Adrenal gland (tissue), 12 donors: ENCODE results near the gene SNX5. TPM values are rescaled to one million over a fixed set of nuclear protein-coding genes. Genes with fewer than 3 reads are reported as not detected.

Experiments used
- DNase-seq, 7 donors: peaks; one replicate each; pipeline ENCODE4 v3.0.0-alpha.2; 2019 to 2020
- H3K27ac ChIP-seq, 5 donors: fragments of 200-600 bp; sonication (generic) in 4 of 5; 1 replicate in 3 of 5; 2 replicates in 2 of 5; pipeline versions ENCODE4 v1.5.1 to v1.8.0; 2016 to 2020; ENCODE audit warnings: mild to moderate bottlenecking in 1 of 5
- H3K27me3 ChIP-seq: fragments of 200-600 bp; 2 replicates; pipeline ENCODE4 v1.8.0; 2021
- H3K36me3 ChIP-seq, 2 donors: fragments of 200-600 bp; replicated peaks in 1 of 2; 1 replicate in 1 of 2; 2 replicates in 1 of 2; pipeline versions ENCODE4 v1.5.1 to v1.8.0; 2018 to 2022
- H3K4me1 ChIP-seq, 2 donors: fragments of 200-600 bp; replicated peaks in 1 of 2; 1 replicate in 1 of 2; 2 replicates in 1 of 2; pipeline versions ENCODE4 v1.5.1 to v1.8.0; 2018 to 2021
- H3K4me3 ChIP-seq, 4 donors: fragments of 200-600 bp; sonication (generic) in 3 of 4; one replicate each; pipeline ENCODE4 v1.5.1; 2016 to 2018
- H3K9me3 ChIP-seq, 3 donors: fragments of 200-600 bp; sonication (generic) in 1 of 3; replicated peaks in 1 of 3; 1 replicate in 2 of 3; 2 replicates in 1 of 3; pipeline versions ENCODE4 v1.5.1 to v1.8.0; 2016 to 2021
- POLR2A ChIP-seq, 2 donors: fragments of 450-650 bp; IDR thresholded peaks; one replicate each; pipeline ENCODE4 v1.6.1; 2017; ENCODE audit warnings: antibody characterized with exemption in 2 of 2, mild to moderate bottlenecking in 2 of 2, moderate library complexity in 1 of 2
- WGBS, 4 donors: extraction: QIAGEN DNeasy Blood & Tissue Kit in 2 of 4; methylation state at CpG; one replicate each; pipeline versions ENCODE4 v1.1.5 to v1.1.7; 2013 to 2017; 5-methylcytosine and 5-hydroxymethylcytosine counted together
- intact Hi-C, 2 donors: fragments of 100-400 bp; cut with DNase I; formaldehyde crosslinking; loops; one replicate each; pipeline versions ENCODE4 v1.14.1 to v1.15.0; 2022 to 2023
- polyA plus RNA-seq, 3 donors: library from polyadenylated mRNA; stranded (reverse); fragments of 200-250 nt in 2 of 3; fragments of 350-450 nt in 1 of 3; fragmentation: Illumina TruSeq in 1 of 3; extraction: RNeasy Lipid Tissue Mini Kit (QIAGEN cat#74804) in 1 of 3; gene quantifications; one replicate each; pipeline ENCODE4 v1.2.3, GENCODE V29; 2013 to 2014
- total RNA-seq, 9 donors: library from RNA; depleted of rRNA in 4 of 9; stranded (reverse); fragments of >200 nt in 4 of 9; fragments of 120-200 nt in 1 of 9; fragmentation: NEBNext Ultra II Directional in 1 of 9; extraction: Animal tissue kit (Norgen Biotek cat#: 25700) in 1 of 9; gene quantifications; one replicate each; pipeline versions ENCODE4 v1.1.0 to v1.2.4, GENCODE V29; 2013 to 2023
- TF ChIP-seq, protein P1 (sequence below), 6 experiments: fragments of 450-650 bp in 4 of 6; fragments of 200-600 bp in 2 of 6; sonication (generic) in 1 of 6; IDR thresholded peaks; 1 replicate in 5 of 6; 2 replicates in 1 of 6; pipeline versions ENCODE4 v1.5.1 to v1.8.0; 2016 to 2021; ENCODE audit warnings: antibody characterized with exemption in 6 of 6, mild to moderate bottlenecking in 2 of 6, moderate library complexity in 1 of 6
- donor health status: healthy with polysubstance abuse.
- donor health status: Bipolar disorder and iron deficiency.
- donor health status: DM: yes; HTN: yes; CAD: no.
- donor health status: DM: no; HTN: no; CAD: no.
- donor health status: DM: no; HTN: no; CAD: no.
- donor health status: DM: yes; HTN: yes; CAD: no.

Gene SNX5
- total and polyA plus RNA-seq, 12 donors = 103 to 201 (median 144) TPM

DNA sequence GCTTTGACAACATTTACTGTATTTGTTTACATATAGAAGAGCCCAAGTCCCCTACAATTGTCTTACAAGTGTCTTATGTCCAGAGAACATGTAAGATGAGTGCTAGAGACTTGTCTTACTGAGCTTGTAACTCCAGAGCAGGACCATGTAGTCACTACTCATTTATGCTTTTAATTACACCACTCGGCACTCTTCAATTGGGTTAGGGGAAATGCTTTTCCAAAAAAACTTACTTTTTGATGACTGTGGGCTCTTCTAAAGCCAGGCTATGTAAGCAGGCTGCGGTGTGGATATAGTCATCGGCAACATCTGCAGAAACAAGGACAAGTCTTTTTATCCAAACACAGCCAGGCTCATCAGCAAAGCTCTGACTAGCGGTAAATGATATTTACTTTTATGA, 18.7 kb downstream of the SNX5 start:
- Histone ChIP-seq H3K27ac (no peak overlapping the region), H3K4me1 (peaks cover 0 to 14% of the 10 kb centered on the region in 2 donors), H3K9me3 (no peaks in the 10 kb centered on the region), H3K4me3 (no peak overlapping the region), H3K36me3 (peaks cover 0 to 97% of the 10 kb centered on the region in 2 donors), H3K27me3 (no peaks in the 10 kb centered on the region)
- intact Hi-C loops = no loop called here
- TF ChIP-seq, protein P1, sequence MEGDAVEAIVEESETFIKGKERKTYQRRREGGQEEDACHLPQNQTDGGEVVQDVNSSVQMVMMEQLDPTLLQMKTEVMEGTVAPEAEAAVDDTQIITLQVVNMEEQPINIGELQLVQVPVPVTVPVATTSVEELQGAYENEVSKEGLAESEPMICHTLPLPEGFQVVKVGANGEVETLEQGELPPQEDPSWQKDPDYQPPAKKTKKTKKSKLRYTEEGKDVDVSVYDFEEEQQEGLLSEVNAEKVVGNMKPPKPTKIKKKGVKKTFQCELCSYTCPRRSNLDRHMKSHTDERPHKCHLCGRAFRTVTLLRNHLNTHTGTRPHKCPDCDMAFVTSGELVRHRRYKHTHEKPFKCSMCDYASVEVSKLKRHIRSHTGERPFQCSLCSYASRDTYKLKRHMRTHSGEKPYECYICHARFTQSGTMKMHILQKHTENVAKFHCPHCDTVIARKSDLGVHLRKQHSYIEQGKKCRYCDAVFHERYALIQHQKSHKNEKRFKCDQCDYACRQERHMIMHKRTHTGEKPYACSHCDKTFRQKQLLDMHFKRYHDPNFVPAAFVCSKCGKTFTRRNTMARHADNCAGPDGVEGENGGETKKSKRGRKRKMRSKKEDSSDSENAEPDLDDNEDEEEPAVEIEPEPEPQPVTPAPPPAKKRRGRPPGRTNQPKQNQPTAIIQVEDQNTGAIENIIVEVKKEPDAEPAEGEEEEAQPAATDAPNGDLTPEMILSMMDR (IDR thresholded peaks at IDR 0.05) = no peak
- TF ChIP-seq POLR2A (IDR thresholded peaks at IDR 0.05) = no peak
- no peak for DNase-seq
- WGBS, 4 donors = 90 to 97% (median 95%) methylated on average over 4 of the region's 4 CpGs

DNA sequence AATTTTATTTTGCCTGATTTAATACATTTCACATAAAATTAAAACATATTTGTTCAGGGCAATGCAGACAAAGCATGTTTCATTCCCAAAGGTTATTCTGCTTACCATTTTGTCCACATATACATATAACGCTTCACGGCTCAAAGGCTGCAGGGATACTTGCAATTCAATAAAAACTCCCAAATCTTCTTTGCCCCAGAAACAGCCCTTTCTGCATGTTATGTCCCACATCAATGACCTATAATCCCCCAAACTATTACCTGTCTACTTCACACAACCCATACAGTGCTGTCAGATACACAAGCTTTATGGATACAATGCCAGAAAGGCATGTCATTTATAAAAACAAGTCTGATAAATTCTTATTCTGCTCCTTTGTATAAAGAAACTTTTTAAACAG, 20.2 kb downstream of the SNX5 start:
- Histone ChIP-seq H3K4me3 (no peak overlapping the region), H3K36me3 (peaks cover 0 to 94% of the 10 kb centered on the region in 2 donors), H3K4me1 (peaks cover 0 to 14% of the 10 kb centered on the region in 2 donors), H3K27ac (peak overlapping the region in 1 of 5 donors; percentile 4), H3K9me3 (no peaks in the 10 kb centered on the region), H3K27me3 (no peaks in the 10 kb centered on the region)
- intact Hi-C loops = no loop called here
- TF ChIP-seq POLR2A (IDR thresholded peaks at IDR 0.05) = no peak
- TF ChIP-seq, protein P1 (IDR thresholded peaks at IDR 0.05) = no peak
- DNase-seq = no peak
- WGBS, 4 donors = 91 to 99% (median 94%) methylated on average over 2 of the region's 2 CpGs

DNA sequence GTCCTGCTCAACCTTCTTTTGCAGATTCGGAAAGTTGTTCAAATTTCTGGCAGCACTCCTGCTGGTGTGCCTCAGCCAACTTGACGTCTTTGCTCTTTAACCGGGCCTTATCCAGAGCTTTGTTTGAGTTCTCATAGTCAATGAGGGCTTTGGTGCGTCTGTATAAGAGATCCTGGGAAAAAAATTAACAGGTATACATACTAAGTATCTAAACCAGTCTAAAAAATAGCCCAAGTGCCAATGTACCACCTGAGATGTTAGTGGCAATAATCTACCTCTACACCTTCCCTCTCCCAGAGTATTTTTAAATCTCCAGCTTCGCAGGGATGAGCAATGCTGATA, 21.1 kb downstream of the SNX5 start:
- Histone ChIP-seq H3K4me3 (no peak overlapping the region), H3K27ac (no peak overlapping the region), H3K4me1 (peaks cover 0 to 14% of the 10 kb centered on the region in 2 donors), H3K9me3 (no peaks in the 10 kb centered on the region), H3K27me3 (no peaks in the 10 kb centered on the region), H3K36me3 (peaks cover 0 to 93% of the 10 kb centered on the region in 2 donors)
- intact Hi-C loops = no loop called here
- DNase-seq = no peak
- 57 to 67% (median 64%) methylated on average over 5 of the region's 5 CpGs for WGBS, 4 donors
- TF ChIP-seq, protein P1 (IDR thresholded peaks at IDR 0.05) = no peak
- TF ChIP-seq POLR2A (IDR thresholded peaks at IDR 0.05) = no peak

DNA sequence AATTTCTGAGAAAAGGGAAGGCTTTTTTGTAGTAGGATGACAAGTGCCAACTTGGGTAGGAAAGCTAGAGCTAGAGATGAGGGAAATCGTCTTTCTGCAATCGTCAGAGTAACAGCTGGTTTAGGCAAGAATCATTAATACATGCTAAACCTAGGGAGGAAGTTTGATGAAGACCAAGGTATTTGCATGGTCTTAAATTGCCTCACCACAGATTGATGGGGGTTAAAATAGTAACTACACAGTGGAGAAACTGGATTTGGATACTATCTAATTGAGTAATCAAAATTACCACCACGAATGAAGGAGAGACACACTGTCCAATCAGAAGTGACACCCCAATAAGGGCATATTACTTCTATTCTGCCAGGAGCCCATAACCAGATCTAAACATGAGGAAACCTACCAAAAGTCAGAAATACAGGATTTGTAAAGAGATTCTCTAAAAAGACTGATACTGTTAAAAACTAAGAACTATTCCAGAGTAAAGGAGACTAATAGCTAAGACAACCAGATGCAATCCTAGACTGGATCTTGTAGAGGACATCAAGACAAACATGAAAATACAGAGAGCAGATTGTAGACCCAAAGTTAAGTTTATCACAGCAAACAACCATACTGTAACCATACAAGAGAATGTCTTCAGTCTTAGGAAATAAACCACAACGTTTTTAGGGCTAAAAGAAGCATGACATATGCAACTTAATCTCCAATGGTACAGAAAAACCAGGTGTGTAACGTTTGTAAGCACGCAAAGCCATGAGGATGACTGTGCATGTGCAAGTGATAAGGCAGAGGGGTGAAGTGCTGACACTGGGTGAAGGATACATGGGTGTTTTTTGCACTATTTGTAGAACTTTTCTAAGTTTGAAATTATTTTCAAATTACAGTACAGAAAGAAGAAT, 21.8 kb downstream of the SNX5 start:
- 70 to 82% (median 78%) methylated on average over 6 of the region's 6 CpGs for WGBS, 4 donors
- no peaks in the 10 kb centered on the region for H3K27me3 ChIP-seq
- no peak for TF ChIP-seq POLR2A (IDR thresholded peaks at IDR 0.05)
- TF ChIP-seq, protein P1 (IDR thresholded peaks at IDR 0.05) = no peak
- H3K4me3 ChIP-seq = no peak overlapping the region
- peaks cover 0 to 14% of the 10 kb centered on the region in 2 donors for H3K4me1 ChIP-seq
- intact Hi-C loops = no loop called here
- H3K36me3 ChIP-seq = peaks cover 0 to 93% of the 10 kb centered on the region in 2 donors
- no peaks in the 10 kb centered on the region for H3K9me3 ChIP-seq
- H3K27ac ChIP-seq = no peak overlapping the region
- no peak for DNase-seq
